Mammary epithelial cell (primary cell): Measurements from ENCODE around the gene BICRA.

Source experiments
- CTCF ChIP-seq, 2 donors: IDR thresholded peaks in 1 of 2; conservative IDR thresholded peaks in 1 of 2; 2 replicates each; pipeline ENCODE4 v1.5.1; 2011 to 2012; ENCODE audit warnings: inconsistent platforms in 2 of 2, low read length in 2 of 2, mild to moderate bottlenecking in 2 of 2, control low read depth in 1 of 2, low read depth in 1 of 2; ENCODE audit not compliant: insufficient read depth in 1 of 2; ENCODE audit errors: extremely low read depth in 1 of 2
- EZH2 ChIP-seq: IDR thresholded peaks from 2 replicates; pipeline ENCODE4 v1.6.1; 2012; ENCODE audit warnings: low read length, inconsistent platforms, borderline replicate concordance

GRCh38 chr19:47671499-47671898 lies 62.6 kb downstream of the BICRA start:
- TF ChIP-seq CTCF (conservative IDR thresholded peaks at IDR 0.05 in 1 of 2, IDR thresholded peaks at IDR 0.05 in 1 of 2; ENCODE audit: extremely low read depth in 1 of 2, insufficient read depth in 1 of 2, low read depth in 1 of 2, low read length in 2 of 2) (no peak), EZH2 (no peak)
